ENCODE measurements around the gene SNAP47.

The SNAP47 gene

DNA sequence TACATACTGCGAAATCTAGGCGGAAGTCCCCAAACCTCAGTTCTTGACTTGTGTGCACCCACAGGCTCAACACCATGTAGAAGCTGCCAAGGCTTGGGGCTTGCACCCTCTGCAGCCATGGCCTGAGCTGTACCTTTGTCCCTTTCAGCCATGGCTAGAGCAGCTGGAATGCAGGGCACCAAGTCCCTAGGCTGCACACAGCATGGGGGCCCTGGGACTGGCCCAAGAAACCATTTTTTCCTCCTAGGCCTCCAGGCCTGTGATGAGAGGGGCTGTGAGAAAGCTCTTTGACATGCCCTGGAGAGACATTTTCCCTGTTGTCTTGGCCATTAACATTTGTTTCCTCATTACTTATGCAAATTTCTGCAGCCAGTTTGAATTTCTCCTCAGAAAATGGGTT, 78.7 kb downstream of the SNAP47 start:
- no peak for DNase-seq (ENCODE audit: insufficient read length, low spot score)
- no peak for TF ChIP-seq POLR2A (IDR thresholded peaks at IDR 0.05; ENCODE audit: low read depth, low read length)
- no peak for FAIRE-seq

DNA sequence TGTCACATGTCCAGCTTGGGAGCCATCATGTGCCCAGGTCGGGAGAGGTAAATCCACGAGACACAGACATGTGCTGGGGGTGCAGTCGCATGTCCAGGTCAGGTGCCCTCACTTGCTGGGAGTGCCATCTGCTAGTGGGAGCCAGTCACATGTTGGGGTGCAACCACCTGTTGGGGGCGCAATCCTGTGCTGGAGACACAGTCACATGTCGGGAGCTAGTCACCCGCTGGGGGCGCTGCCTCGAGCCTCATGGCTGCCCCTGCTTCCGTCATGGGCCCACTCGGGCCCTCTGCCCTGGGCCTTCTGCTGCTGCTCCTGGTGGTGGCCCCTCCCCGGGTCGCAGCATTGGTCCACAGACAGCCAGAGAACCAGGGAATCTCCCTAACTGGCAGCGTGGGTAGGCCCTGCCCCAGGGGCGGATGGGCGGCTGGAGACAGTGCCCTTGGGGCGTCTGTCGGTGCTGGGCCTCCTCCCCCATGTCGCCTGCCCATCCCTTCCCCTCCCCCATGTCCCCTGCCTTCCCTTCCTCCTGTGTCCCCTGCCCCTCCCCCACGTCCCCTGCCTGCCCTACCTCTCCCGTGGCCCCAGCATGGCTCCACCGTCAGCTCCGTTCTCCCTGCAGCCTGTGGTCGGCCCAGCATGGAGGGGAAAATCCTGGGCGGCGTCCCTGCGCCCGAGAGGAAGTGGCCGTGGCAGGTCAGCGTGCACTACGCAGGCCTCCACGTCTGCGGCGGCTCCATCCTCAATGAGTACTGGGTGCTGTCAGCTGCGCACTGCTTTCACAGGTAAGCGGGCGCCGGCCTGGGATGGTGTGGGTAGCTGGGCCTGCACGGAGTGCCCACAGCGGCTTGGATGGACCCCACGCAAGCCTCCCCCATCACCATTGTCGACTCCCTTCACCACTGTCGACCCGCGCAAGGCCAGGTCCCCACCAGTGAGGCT, 80.5 kb downstream of the SNAP47 start, which contains the start of gene PRSS38:
Gene PRSS38, plus strand, starts transcription at position 208 of the 942 bp plus-strand sequence. Its CDS starts 42 bp downstream, at position 250.
- no peak for TF ChIP-seq POLR2A (IDR thresholded peaks at IDR 0.05; ENCODE audit: low read depth, low read length)
- DNase-seq (ENCODE audit: insufficient read length, low spot score): no peak
- no peak for FAIRE-seq

DNA sequence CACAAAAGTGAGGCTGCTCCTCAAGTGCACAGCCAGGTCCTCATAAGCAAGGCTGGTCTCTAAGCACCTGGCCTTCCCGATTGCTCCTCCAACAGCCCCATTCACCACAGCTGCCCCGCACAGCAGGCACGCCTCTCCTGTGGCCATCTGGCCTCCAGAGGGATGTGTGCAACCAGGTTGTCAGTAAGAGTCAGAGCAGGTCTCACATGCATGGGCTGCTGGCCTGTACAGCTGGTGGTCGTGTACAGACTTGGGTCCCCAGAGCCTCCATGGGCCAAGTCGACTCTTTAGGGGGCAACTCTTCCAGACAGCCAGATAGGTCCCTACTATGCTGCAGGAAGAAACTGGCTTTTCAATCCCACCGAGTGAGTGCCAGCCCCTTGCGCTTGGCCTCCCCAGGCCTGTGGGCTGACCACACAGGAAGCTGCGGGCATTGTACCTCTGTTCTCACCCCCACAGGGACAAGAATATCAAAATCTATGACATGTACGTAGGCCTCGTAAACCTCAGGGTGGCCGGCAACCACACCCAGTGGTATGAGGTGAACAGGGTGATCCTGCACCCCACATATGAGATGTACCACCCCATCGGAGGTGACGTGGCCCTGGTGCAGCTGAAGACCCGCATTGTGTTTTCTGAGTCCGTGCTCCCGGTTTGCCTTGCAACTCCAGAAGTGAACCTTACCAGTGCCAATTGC, 81.7 kb downstream of the SNAP47 start:
- FAIRE-seq: no peak
- no peak for TF ChIP-seq POLR2A (IDR thresholded peaks at IDR 0.05; ENCODE audit: low read depth, low read length)
- DNase-seq (ENCODE audit: insufficient read length, low spot score): no peak

GRCh38 chr1:227823537-227823936, 88.3 kb downstream of the SNAP47 start:
- DNase-seq (ENCODE audit: insufficient read length, low spot score) (no peak), FAIRE-seq (no peak)
- no peak for TF ChIP-seq POLR2A (IDR thresholded peaks at IDR 0.05; ENCODE audit: low read depth, low read length)

GRCh38 chr1:227824204-227824603, 89.0 kb downstream of the SNAP47 start:
- TF ChIP-seq POLR2A (IDR thresholded peaks at IDR 0.05; ENCODE audit: low read depth, low read length): no peak
- DNase-seq (ENCODE audit: insufficient read length, low spot score) (no peak), FAIRE-seq (no peak)

- no peak for FAIRE-seq
Observed at GRCh38 chr1:227828786-227829185, 93.6 kb downstream of the SNAP47 start.

More at GRCh38 chr1:227828786-227829185, 93.6 kb downstream of the SNAP47 start:
- TF ChIP-seq POLR2A (IDR thresholded peaks at IDR 0.05; ENCODE audit: low read depth, low read length): no peak
- DNase-seq (ENCODE audit: insufficient read length, low spot score): no peak

All from H54 (cell line).